H1 (cell line): ENCODE measurements around the gene NUDT3. TPM values are rescaled to one million over a fixed set of nuclear protein-coding genes. Genes with fewer than 3 reads are reported as not detected.

ENCODE experiments used
- POLR2AphosphoS5 ChIP-seq: IDR thresholded peaks from 2 replicates; pipeline ENCODE4 v1.6.1; 2011; ENCODE audit warnings: low read depth, low read length
- YY1 ChIP-seq: IDR thresholded peaks from 2 replicates; pipeline ENCODE4 v1.6.1; 2011; ENCODE audit warnings: low read depth, mild to moderate bottlenecking, low read length
- polyA plus RNA-seq, 7 experiments: library from polyadenylated mRNA; depleted of rRNA in 3 of 7; stranded (reverse) in 5 of 7; unstranded in 2 of 7; fragments of >200 nt in 5 of 7; fragments of 200-250 nt in 2 of 7; gene quantifications; 1 replicate in 5 of 7; 2 replicates in 1 of 7; 4 replicates in 1 of 7; pipeline versions ENCODE4 v1.2.1 to v1.2.3, GENCODE V29; 2011 to 2013; ENCODE audit warnings: missing spikeins in 2 of 7, mixed read lengths in 2 of 7
- total RNA-seq: library from RNA; stranded (reverse); fragmentation: NEBNext Ultra II Directional; extraction: Animal tissue kit (Norgen Biotek cat#: 25700); gene quantifications from 2 replicates; pipeline ENCODE4 v1.2.1, GENCODE V29; 2021
- TF ChIP-seq, protein P1 (sequence below): fragments of 300-600 bp; sonication (generic); IDR thresholded peaks from 2 replicates; pipeline ENCODE4 v1.7.1; 2012; ENCODE audit warnings: low read length, moderate library complexity, mild to moderate bottlenecking, inconsistent platforms; ENCODE audit not compliant: insufficient replicate concordance

The NUDT3 gene
- total and polyA plus RNA-seq, 2 of the 8 experiments (the other 6 are each of a cell fraction or from before 2014, with no cell fraction given), result 14.1 to 36.9 TPM

DNA sequence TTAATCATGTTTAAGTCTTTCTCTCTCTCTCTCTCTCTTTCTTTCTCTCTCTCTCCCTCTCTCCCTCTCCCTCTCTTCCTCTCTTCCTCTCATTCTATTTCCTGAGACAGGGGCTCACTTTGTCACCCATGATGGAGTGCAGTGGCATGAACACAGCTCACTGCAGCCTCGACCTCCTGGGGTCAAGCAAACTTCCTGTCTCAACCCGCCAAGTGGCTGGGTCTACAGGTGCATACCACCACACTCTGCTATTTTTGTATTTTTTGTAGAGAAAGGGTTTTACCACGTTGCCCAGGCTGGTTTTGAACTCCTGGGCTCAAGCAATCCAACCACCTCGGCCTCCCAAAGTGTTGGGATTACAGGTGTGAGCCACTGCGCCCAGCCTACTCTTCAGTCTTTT is 49.1 kb upstream of the NUDT3 start (continued):
- TF ChIP-seq, protein P1, sequence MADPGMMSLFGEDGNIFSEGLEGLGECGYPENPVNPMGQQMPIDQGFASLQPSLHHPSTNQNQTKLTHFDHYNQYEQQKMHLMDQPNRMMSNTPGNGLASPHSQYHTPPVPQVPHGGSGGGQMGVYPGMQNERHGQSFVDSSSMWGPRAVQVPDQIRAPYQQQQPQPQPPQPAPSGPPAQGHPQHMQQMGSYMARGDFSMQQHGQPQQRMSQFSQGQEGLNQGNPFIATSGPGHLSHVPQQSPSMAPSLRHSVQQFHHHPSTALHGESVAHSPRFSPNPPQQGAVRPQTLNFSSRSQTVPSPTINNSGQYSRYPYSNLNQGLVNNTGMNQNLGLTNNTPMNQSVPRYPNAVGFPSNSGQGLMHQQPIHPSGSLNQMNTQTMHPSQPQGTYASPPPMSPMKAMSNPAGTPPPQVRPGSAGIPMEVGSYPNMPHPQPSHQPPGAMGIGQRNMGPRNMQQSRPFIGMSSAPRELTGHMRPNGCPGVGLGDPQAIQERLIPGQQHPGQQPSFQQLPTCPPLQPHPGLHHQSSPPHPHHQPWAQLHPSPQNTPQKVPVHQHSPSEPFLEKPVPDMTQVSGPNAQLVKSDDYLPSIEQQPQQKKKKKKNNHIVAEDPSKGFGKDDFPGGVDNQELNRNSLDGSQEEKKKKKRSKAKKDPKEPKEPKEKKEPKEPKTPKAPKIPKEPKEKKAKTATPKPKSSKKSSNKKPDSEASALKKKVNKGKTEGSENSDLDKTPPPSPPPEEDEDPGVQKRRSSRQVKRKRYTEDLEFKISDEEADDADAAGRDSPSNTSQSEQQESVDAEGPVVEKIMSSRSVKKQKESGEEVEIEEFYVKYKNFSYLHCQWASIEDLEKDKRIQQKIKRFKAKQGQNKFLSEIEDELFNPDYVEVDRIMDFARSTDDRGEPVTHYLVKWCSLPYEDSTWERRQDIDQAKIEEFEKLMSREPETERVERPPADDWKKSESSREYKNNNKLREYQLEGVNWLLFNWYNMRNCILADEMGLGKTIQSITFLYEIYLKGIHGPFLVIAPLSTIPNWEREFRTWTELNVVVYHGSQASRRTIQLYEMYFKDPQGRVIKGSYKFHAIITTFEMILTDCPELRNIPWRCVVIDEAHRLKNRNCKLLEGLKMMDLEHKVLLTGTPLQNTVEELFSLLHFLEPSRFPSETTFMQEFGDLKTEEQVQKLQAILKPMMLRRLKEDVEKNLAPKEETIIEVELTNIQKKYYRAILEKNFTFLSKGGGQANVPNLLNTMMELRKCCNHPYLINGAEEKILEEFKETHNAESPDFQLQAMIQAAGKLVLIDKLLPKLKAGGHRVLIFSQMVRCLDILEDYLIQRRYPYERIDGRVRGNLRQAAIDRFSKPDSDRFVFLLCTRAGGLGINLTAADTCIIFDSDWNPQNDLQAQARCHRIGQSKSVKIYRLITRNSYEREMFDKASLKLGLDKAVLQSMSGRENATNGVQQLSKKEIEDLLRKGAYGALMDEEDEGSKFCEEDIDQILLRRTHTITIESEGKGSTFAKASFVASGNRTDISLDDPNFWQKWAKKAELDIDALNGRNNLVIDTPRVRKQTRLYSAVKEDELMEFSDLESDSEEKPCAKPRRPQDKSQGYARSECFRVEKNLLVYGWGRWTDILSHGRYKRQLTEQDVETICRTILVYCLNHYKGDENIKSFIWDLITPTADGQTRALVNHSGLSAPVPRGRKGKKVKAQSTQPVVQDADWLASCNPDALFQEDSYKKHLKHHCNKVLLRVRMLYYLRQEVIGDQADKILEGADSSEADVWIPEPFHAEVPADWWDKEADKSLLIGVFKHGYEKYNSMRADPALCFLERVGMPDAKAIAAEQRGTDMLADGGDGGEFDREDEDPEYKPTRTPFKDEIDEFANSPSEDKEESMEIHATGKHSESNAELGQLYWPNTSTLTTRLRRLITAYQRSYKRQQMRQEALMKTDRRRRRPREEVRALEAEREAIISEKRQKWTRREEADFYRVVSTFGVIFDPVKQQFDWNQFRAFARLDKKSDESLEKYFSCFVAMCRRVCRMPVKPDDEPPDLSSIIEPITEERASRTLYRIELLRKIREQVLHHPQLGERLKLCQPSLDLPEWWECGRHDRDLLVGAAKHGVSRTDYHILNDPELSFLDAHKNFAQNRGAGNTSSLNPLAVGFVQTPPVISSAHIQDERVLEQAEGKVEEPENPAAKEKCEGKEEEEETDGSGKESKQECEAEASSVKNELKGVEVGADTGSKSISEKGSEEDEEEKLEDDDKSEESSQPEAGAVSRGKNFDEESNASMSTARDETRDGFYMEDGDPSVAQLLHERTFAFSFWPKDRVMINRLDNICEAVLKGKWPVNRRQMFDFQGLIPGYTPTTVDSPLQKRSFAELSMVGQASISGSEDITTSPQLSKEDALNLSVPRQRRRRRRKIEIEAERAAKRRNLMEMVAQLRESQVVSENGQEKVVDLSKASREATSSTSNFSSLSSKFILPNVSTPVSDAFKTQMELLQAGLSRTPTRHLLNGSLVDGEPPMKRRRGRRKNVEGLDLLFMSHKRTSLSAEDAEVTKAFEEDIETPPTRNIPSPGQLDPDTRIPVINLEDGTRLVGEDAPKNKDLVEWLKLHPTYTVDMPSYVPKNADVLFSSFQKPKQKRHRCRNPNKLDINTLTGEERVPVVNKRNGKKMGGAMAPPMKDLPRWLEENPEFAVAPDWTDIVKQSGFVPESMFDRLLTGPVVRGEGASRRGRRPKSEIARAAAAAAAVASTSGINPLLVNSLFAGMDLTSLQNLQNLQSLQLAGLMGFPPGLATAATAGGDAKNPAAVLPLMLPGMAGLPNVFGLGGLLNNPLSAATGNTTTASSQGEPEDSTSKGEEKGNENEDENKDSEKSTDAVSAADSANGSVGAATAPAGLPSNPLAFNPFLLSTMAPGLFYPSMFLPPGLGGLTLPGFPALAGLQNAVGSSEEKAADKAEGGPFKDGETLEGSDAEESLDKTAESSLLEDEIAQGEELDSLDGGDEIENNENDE, result no peak
- no peak for TF ChIP-seq POLR2AphosphoS5
- no peak for TF ChIP-seq YY1
